Middle frontal gyrus (tissue), 1 donor: ENCODE results near the gene EFNB2.
A peak's percentile ranks its signal among the peaks of the same experiment; 100 is the strongest.

Experiments used
- DNase-seq: peaks from one replicate; pipeline ENCODE4 v3.0.0-alpha.2; 2015; ENCODE audit warnings: low spot score; ENCODE audit errors: extremely low spot score

Gene EFNB2

GRCh38 chr13:106550570-106551135 is 15.2 kb upstream of the EFNB2 start:
- DNase-seq, result no peak

GRCh38 chr13:106548064-106548696 is 12.7 kb upstream of the EFNB2 start:
- DNase-seq, result no peak

- no peak for DNase-seq
Observed at GRCh38 chr13:106541826-106542225, 6.4 kb upstream of the EFNB2 start.

GRCh38 chr13:106540613-106541012 is 5.2 kb upstream of the EFNB2 start:
- DNase-seq, result no peak

DNA sequence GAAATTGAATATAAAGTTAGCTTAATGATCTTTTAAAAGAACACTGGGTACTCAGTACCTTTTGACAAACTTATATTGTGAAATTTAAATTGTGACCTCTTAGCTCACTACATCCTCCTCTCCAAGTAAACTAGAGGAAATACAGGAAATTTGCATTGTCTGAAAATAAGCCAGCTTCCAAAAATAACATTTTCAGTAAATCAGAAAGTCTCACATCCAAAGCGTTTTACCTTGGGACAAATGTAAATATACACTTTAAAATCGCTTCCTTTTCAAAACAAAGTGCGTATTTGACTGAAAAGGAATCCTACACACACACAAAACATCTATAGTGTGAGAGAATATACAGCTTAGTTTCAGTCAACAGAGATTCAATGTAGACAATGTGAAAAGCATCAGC is 2.1 kb upstream of the EFNB2 start:
- no peak for DNase-seq

DNA sequence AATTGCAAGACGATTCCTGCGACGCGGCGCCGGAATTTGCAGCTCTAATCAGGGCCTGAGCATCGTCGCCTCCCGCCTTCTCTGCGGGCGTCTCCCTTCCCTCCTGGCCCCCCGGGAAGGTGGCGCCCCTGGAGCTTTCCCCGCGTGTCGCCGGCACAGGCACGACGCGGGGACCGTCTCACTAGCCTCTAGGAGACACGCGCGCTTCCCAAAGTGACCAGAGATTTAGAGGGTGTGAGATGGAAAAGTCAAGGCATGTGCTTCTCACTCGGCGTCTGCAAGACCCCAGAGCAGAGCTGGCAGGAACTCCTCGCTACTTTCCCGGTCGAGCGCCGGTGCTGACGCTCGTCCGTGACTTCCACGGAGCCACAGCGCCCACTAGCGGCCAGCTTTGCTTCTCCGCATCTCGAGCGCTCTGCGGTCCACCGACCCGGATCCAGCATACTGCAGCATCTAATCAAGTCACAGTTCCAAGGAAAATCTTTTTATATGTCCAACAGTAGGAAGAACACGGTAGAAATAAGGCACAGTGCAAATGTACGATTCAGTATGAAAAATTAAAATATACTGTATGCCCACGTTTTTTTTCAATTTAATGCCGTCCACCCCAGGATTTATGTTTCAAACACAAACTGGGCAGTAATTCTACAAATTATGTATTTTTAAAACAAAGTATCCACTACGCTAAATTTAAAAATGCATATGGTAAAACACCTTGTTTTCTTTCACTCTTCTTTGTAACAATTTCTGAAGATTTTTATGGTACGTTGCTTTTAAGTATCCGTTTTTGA is 977 bp upstream of the EFNB2 start:
- peak; percentile 95 for DNase-seq

DNA sequence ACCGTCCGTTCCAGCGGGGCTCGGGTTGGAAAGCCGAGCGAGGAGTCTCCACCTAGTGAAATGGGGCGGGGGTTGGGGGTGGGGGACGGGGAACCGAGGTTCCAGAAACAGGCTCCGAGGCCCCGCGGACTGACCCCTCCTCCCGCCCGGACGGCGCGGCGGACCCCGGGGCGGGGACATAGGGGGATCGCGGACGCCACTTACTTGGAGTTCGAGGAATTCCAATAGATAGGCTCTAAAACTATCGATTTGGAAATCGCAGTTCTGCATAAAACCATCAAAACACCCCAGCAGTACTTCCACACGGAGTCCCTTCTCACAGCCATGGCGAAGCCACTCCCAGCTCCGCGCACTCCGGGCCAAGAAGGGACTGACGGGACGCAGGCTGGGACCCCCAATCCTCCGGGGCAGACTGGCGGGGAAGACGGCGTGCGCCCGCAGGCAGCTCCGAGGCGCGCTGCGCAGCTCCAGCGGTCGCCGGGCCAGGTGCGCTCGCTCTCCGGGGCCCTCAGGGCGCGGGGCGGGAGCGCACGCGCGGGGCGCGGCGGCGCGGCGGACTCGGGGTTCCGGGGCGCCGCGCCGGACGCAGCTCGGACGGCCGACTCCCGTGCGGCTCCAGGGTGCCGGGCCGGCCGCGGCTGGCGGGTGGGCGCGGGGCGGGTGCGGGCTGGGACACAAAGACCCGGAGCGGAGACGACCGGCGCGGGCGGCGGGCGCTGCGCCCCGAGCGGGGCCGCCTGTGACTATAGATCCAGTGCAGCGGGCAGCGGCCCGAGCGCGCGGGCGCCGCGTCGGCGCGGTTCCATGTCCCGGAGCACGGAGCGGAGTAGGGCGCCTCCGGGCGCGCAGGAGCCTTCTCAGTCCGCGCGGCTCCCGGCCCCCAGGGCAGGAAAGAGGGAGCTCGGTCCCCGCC is 567 bp downstream of the EFNB2 start:
- DNase-seq, result no peak

DNA sequence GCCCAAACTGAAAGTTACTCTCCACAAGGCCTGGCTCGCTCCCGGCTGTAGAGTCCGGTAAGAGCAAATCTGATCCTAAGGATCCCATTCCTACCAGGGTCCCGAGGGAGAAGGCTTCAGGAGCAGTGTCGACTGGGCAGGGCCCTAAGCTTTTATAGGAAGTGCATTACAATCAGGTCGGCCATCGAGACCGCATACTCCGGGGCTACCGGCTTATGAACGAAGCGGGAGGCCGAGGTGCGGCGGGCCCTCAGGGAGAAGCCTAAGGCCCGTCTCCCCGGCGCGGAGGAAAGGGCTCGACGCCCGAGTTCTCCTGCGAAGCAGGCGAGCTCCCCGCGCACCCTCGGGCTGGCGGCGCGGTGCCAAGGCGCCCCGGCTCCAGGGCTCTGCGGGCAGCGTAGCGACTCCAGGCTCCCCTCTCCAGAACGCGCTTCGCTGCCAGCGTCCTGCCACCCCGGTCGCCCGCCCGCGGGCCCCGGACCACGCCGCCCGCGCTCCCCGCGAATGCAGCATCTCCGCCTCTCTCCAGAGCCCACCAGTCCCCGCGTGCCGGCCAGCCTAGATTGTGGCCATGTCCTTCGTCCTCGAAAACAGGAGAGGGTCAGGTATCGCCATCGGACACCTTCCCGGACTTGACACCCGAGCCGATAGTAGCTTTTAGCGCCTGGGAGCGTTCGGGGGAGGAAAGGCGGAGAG is 1.4 kb downstream of the EFNB2 start:
- DNase-seq, result no peak

DNA sequence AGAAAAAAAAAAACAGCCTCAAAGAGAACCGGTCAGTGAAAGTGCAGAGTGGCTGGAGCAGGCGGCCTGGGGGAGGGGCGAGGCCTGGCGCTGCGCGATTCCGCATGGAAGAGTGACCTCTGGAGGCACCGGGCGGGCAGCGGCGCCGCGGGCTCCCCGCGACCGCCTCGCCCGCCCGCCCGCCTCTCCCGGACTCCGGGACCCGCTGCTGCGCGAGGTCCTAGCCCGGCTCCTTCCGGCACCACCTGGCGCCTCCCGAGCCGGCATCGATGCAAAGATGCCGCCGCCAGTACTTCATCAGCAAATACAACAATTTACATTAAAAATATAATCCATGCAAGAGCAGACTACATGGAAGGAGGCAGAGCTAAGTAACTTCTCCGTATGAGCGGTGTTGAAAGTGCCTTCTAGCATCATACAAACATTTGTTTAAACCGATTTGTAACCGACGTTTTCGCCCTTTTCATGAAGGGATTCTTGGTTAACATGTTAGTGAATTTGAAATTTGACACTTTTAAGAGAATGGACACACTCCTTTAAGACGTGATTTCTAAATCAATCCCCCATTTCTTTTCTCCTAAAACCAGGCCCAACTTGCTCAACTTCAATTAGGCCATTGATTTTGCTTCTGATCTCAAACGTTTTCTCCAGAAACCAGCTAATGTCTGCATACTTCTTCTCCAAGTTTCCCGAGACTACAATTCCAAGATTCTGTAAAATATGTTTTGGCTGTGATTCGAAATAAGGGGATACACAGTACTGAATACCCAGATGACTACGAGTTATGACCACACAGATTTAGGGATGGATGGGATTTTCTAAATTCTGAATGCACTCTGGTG is 2.1 kb downstream of the EFNB2 start:
- peak; percentile 72 for DNase-seq

GRCh38 chr13:106532111-106532929 is 3.1 kb downstream of the EFNB2 start:
- DNase-seq, result no peak

DNA sequence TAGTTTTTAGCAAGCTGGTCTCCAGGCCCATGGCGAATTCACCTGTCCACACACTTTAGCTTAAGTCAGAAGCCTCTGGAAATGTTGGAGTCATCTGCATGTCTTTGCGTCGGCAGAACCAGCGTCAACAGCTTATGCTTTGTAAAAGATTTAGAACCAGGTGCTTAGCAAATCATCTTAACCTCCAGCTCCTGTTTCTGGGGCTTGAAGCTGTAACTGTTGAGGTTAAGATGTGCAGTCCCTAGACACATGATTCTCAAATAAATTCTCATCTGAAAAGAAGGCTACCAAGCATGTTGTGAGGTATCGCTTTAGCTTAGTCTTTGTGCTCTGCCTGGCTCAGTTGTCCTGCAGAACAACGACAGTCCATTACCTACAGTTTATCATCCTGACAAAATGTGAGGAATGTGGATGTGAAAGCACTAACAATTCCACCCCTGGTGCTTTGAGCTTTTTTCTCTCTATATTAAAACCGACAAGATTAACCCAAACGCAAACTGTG is 4.4 kb downstream of the EFNB2 start:
- no peak for DNase-seq

GRCh38 chr13:106530171-106530851 is 5.2 kb downstream of the EFNB2 start:
- DNase-seq, result no peak

GRCh38 chr13:106529415-106530170 is 5.9 kb downstream of the EFNB2 start:
- DNase-seq, result no peak

DNA sequence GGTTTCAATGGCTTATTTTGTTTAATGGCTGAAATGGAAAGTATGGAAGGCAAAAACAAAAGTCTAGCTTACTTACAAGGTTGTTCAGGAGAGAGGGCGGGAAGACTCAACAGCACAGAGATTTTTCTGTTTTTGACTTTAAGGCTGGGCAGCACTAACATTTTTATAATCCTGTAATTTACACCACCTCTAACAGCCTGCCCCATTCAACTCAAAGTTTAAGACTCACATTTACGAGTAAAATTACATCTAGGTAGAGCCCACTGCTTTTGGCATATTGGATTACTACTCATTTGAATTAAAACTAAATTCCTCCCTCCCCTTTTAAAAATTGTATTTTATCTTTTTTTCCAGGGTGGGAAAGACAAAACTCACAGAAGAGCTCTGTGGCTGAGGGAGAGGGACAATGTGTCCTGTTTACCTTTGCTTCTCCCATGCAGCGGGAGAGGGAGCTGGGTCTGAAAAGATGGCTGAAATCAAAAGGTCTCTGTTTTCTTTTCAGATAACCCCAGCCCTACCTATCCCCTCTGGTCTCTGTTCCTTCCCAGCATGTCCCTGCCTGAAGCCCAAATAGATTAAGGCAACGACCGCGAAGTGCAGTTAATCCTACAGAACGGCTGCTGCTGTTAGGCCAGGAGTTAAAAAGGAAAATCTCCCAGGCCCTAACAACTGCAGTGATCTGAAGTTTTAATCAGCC is 6.6 kb downstream of the EFNB2 start:
- no peak for DNase-seq

DNA sequence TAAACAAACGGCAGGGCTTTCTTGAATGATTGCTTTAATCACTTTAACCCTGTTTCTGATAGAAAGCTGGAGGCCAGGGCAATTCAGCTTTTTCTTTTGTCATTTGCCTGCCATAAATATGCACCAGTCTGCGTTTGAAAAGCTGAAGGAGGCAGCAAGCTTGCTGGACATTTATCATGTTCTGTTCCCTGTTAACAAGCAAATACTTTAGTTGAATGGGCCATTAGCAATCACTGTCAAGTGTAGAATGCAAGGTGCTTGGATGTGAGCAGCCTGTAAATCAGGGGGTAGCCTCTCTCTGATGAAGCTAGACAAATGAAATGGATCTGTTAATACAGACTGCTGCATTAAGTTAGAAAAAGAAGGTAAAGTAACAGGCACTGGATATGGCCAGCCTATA is 7.6 kb downstream of the EFNB2 start:
- no peak for DNase-seq

- DNase-seq, result no peak
Observed at GRCh38 chr13:106527445-106527801, 8.0 kb downstream of the EFNB2 start.

GRCh38 chr13:106526738-106527444 is 8.6 kb downstream of the EFNB2 start:
- no peak for DNase-seq
